NCI-H1417 (cell line): Measurements from ENCODE around the gene NPC1.

Source experiments
- DNase-seq, 3 experiments: peaks; one replicate each; lab custom pipeline; 2025; lab: John Stamatoyannopoulos, UW

Gene NPC1

GRCh38 chr18:23548275-23548674 is 38.0 kb downstream of the NPC1 start:
- DNase-seq: no peak

GRCh38 chr18:23547846-23548245 is 38.5 kb downstream of the NPC1 start:
- peak in 2 of 3 experiments; percentile 12 to 38 for DNase-seq

DNA sequence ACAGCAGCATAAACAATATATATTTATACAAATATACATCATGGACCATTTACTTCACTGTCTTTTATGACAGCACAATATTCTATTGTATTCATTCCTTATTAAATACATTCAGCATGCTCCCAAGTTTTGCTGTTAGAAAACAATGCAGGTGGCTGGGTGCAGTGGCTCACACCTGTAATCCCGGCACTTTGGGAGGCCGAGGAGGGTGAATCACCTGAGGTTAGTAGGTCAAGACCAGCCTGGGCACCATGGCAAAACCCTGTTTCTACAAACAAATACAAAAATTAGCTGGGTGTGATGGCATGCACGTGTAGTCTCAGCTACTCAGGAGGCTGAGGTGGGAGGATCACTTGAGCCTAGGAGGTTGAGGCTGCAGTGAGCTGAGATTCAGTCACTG is 39.0 kb downstream of the NPC1 start:
- DNase-seq: no peak

- DNase-seq: no peak
Observed at GRCh38 chr18:23545247-23545789, 41.0 kb downstream of the NPC1 start.

- DNase-seq: no peak
Observed at GRCh38 chr18:23542461-23542860, 43.8 kb downstream of the NPC1 start.

GRCh38 chr18:23541349-23542093 is 44.8 kb downstream of the NPC1 start:
- no peak for DNase-seq

- DNase-seq: no peak
Observed at GRCh38 chr18:23540867-23541266, 45.4 kb downstream of the NPC1 start.

GRCh38 chr18:23539911-23540525 is 46.3 kb downstream of the NPC1 start:
- DNase-seq: no peak

- DNase-seq: no peak
Observed at GRCh38 chr18:23539296-23539695, 47.0 kb downstream of the NPC1 start.

- DNase-seq: no peak
Observed at GRCh38 chr18:23538870-23539269, 47.4 kb downstream of the NPC1 start.

DNA sequence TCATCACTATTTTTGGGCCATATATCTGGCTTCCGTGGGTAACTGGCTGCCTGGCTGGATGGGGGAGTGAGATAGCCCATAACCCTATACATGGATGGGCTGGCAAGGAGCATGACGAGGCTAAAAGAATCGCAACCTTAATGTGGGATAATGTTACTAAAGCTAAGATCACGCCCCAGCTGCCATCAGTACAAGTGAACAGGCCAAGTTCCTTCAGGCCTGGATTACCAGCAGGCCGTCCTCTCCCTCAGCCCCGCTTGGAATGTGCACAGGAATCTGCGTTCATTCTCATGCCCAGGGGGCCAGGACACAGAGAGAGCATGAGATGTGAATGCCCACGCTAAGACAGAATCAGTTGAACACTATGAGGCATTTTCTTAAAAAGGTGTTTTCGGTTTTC is 48.3 kb downstream of the NPC1 start:
- DNase-seq: no peak

DNA sequence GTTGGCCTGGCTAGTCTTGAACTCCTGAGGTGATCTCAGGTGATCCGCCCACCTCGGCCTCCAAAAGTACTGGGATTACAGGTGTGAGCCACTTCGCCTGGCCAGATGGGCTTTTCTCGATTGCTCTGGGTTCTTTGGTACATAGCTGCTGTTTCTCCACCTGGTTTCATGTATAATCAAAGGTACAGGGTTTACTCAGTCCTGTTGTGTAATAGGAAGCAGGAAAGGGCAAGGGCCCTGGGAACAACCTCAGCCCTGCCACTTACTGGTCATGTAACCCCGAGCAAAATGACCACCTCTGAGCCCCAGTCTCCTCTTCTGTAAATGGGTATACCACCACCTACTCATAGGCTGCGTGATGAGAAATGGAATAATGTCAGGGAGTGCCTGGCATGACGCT is 49.0 kb downstream of the NPC1 start:
- DNase-seq: no peak

DNA sequence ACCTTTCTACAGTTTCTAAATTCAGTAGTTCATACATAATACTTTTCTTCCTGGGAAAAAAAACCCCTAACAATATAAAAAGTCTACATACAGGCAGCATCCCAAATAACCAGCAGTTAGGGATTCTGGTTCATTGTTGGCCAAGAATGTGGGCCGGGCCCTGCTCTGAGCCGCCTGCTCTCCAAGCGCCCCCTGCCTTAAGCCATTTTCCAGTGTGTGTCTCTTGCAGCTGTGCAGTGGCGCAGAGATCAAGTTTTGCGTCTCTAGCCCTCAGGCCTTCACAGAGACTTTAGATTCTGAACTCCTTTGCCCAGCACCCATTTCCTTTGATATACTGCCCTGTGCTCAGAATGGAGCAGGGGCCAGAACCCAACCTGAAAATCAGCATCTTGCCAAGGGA is 50.1 kb downstream of the NPC1 start:
- no peak for DNase-seq

GRCh38 chr18:23534276-23534675 is 52.0 kb downstream of the NPC1 start:
- no peak for DNase-seq

DNA sequence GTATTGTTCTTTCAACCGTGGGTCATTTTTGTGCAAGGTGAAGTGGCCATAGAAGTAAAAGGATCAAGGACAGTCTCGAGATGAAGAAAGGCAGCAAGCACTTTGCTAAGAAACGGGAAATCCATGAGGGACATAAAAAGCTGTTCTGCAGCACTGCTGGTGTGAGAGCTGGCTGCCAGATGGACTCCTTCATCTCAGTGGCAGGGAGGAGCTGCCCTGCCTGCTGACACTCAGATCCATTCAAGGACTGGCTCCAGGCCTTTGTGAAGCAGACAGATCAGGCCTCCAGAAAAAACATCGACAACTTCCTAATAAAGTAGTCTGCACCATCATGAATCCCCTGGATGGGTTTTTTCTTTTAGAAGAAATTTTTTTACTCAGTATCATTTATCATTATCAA is 53.5 kb downstream of the NPC1 start:
- DNase-seq: no peak

- no peak for DNase-seq
Observed at GRCh38 chr18:23531912-23532311, 54.4 kb downstream of the NPC1 start.

GRCh38 chr18:23530195-23530594 is 56.1 kb downstream of the NPC1 start:
- no peak for DNase-seq

GRCh38 chr18:23529604-23530003 is 56.7 kb downstream of the NPC1 start:
- DNase-seq: no peak

DNA sequence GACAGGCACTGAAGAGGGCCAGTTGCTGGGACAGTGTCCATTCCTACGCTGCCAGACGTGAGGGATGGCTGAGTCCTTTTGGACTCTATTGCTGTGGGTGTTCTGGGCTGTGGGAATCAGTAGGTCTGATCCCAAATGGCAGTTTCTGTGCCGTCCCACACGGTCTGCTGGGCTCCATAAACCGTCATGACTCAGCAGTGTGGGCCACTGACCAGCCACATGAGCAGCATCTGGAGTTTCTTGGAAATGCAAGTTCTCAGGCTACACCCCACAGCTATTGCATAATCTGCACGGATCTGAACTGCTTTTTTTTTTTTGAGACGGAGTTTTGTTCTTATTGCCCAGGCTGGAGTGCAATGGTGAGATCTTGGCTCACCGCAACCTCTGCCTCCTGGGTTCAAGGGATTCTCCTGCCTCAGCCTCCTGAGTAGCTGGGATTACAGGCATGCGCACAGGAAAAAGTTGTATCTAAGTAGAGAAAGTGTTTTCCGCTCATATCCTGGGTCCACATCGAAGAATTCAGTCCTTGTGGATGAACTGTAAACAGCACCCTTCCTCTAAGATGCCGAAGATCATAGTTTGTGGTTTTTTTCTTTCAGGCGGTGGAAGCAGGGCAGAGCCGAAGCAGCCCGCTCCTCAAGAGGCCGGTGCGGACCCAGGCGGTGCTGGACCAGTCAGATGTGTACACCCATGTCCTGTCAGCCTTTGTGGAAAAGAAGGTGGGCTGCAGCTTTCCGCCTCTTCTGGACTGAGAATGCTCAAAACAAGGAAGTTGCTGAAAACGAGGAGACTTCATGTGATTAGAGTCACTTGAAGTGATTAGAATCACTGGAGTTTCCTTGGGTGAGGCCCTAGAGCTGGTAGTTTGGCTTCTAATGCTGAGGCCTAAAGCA is 57.5 kb downstream of the NPC1 start:
- DNase-seq: no peak

DNA sequence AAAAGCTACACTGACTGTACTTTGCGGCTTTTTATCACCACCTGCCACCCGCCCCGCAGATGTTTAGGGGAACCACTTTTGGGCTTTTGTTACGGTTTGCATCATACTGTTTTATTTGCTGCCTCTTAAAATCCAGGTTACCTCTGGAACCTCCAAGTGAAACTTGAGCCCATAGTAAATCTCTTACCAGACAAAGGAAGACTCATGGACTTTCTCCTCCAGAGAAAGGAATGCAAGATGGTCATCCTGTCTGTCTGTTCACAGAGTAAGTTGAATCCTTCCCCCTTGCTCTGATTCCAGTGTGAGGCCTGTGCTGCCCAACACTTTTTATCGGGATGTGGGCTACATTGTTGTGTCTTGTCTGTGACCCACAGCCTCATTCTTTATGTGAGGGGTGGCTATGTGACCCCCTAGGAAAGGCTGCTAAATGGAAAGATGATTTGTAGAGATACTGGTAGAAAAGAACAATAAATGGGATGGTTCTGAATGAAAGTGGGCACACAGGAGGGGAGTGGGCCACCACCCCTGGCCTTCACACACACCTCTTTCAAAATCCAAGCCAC is 59.7 kb downstream of the NPC1 start:
- peak in 1 of 3 experiments; percentile 23 for DNase-seq

DNA sequence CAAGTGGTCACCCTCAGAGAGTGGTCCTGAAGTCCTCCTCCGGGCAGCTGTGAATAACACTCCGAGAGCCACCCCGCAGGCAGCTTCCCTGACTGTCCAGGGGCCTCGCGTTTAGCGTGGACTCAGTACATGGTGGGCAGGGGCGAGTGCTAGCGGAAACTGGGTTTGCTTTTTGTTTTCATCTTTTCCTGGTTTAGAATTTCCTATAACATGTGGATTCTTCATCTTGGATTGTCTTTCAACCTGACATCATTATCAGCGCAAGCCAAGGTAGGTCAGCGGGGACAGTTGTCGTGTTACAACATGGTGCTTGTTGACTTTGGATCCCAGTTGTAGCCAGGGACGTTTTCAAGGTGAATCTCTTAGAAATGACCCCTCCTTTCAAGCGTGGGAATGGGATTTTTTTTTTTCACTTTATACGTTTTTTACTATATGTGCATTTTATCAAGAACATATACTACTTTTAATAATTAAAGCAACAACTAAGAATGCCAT is 62.0 kb downstream of the NPC1 start:
- no peak for DNase-seq
